ENCODE results near the gene SHROOM1. TPM values are rescaled to one million over a fixed set of nuclear protein-coding genes. Genes with fewer than 3 reads are reported as not detected.

The SHROOM1 gene
- total RNA-seq, 1 experiment from 2014 or later: 13.5 TPM

DNA sequence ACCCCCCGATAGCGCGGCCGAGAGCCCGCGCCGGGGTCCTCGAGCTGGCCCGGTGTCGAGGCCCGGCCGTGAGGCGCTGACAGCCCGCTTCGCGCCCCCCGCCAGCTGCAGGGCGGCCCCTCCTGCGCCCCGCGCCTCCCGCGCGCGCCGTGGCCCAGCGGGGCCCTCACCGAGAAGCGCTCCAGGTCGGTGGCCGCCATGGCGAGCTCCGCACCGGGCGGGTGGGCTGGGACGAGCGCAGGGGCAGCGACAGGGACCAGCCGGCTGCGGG lies 53.6 kb downstream of the SHROOM1 start:
- no peak for DNase-seq (ENCODE audit: low read depth, low spot score)
- CTCF ChIA-PET: no interaction called here
- no peaks in the 10 kb centered on the region for H3K36me3 ChIP-seq (ENCODE audit: control insufficient read depth, insufficient read depth, low read length)
- peak; percentile 6; the same call in 1 of the 2 replicates for ATAC-seq
- H3K27me3 ChIP-seq (ENCODE audit: control insufficient read depth, insufficient read depth, low read length): peaks cover 4% of the 10 kb centered on the region; the same call in 1 of the 2 replicates
- intact Hi-C loops (cut with micrococcal nuclease; ENCODE audit: unreplicated experiment) (no loop called here), in situ Hi-C loops (cut with HindIII; ENCODE audit: low pct_unique_long_range_greater_than_20kb, low sequenced_read_pairs) (no loop called here)
- no TSS peak for BruUV-seq (replicated peaks)
- no peaks in the 10 kb centered on the region for H3K9me3 ChIP-seq (ENCODE audit: control insufficient read depth, insufficient read depth, low read depth, low read length)
- TF ChIP-seq TCF7L2 (IDR thresholded peaks at IDR 0.05; ENCODE audit: low read depth, low read length) (no peak), SIN3A (IDR thresholded peaks at IDR 0.05; ENCODE audit: borderline replicate concordance, insufficient read depth, low read depth, low read length) (no peak)
- TF ChIP-seq, protein P1, sequence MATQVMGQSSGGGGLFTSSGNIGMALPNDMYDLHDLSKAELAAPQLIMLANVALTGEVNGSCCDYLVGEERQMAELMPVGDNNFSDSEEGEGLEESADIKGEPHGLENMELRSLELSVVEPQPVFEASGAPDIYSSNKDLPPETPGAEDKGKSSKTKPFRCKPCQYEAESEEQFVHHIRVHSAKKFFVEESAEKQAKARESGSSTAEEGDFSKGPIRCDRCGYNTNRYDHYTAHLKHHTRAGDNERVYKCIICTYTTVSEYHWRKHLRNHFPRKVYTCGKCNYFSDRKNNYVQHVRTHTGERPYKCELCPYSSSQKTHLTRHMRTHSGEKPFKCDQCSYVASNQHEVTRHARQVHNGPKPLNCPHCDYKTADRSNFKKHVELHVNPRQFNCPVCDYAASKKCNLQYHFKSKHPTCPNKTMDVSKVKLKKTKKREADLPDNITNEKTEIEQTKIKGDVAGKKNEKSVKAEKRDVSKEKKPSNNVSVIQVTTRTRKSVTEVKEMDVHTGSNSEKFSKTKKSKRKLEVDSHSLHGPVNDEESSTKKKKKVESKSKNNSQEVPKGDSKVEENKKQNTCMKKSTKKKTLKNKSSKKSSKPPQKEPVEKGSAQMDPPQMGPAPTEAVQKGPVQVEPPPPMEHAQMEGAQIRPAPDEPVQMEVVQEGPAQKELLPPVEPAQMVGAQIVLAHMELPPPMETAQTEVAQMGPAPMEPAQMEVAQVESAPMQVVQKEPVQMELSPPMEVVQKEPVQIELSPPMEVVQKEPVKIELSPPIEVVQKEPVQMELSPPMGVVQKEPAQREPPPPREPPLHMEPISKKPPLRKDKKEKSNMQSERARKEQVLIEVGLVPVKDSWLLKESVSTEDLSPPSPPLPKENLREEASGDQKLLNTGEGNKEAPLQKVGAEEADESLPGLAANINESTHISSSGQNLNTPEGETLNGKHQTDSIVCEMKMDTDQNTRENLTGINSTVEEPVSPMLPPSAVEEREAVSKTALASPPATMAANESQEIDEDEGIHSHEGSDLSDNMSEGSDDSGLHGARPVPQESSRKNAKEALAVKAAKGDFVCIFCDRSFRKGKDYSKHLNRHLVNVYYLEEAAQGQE (IDR thresholded peaks at IDR 0.05; ENCODE audit: insufficient read depth in 1 of 2, low read depth in 2 of 2, low read length in 1 of 2): no peak
- H3K27ac ChIP-seq (ENCODE audit: low read length): no peak overlapping the region
- POLR2A ChIA-PET: interaction anchor here (0.7 kb wide), 1 partner anchor 20 kb away, joined by 6 read pairs; no protein-coding TSS in a partner anchor
- H3K4me1 ChIP-seq (ENCODE audit: control insufficient read depth, insufficient read depth, low read length): peaks cover 11% of the 10 kb centered on the region; the same call in 1 of the 2 replicates
- H3K4me3 ChIP-seq (ENCODE audit: low read depth in 2 of 2, low read length in 2 of 2): peak overlapping the region; percentile 53 to 60

GRCh38 chr5:132776131-132776937 lies 54.1 kb downstream of the SHROOM1 start:
- ChIA-PET POLR2A (interaction anchor here (0.6 to 1.3 kb wide), 3 partner anchors 21 to 112 kb away, joined by 3 to 6 read pairs (median 3); partner anchors contain the start of gene KIF3A), CTCF (interaction anchor here (0.5 to 0.6 kb wide), 2 partner anchors 31 to 33 kb away, joined by 4 to 5 read pairs; no protein-coding TSS in a partner anchor)
- intact Hi-C loops (cut with micrococcal nuclease; ENCODE audit: unreplicated experiment): no loop called here
- Histone ChIP-seq H3K4me3 (ENCODE audit: low read depth in 2 of 2, low read length in 2 of 2) (peak overlapping the region; percentile 53 to 60), H3K4me1 (ENCODE audit: control insufficient read depth, insufficient read depth, low read length) (peaks cover 11% of the 10 kb centered on the region; the same call in 1 of the 2 replicates), H3K36me3 (ENCODE audit: control insufficient read depth, insufficient read depth, low read length) (no peaks in the 10 kb centered on the region), H3K9me3 (ENCODE audit: control insufficient read depth, insufficient read depth, low read depth, low read length) (no peaks in the 10 kb centered on the region), H3K27ac (ENCODE audit: low read length) (no peak overlapping the region), H3K27me3 (ENCODE audit: control insufficient read depth, insufficient read depth, low read length) (peaks cover 4% of the 10 kb centered on the region; the same call in 1 of the 2 replicates)
- TF ChIP-seq TCF7L2 (IDR thresholded peaks at IDR 0.05; ENCODE audit: low read depth, low read length) (no peak), CTCF (IDR thresholded peaks at IDR 0.05) (no peak), POLR2AphosphoS5 (IDR thresholded peaks at IDR 0.05; ENCODE audit: low read depth, low read length) (no peak), SIN3A (IDR thresholded peaks at IDR 0.05; ENCODE audit: borderline replicate concordance, insufficient read depth, low read depth, low read length) (no peak)
- TF ChIP-seq, protein P1 (IDR thresholded peaks at IDR 0.05; ENCODE audit: insufficient read depth in 1 of 2, low read depth in 2 of 2, low read length in 1 of 2): no peak
- no peak for DNase-seq (ENCODE audit: low read depth, low spot score)
- in situ Hi-C loops (cut with HindIII; ENCODE audit: low pct_unique_long_range_greater_than_20kb, low sequenced_read_pairs): no loop called here
- no TSS peak for BruUV-seq (replicated peaks)
- peak; percentile 57 for ATAC-seq
